KMS-11 (cell line): ENCODE data around the gene ALG6.

Experiments used
- H2AFZ ChIP-seq: fragments of 200-600 bp; sonication (generic); 2 replicates; pipeline ENCODE4 v1.6.1; 2016; ENCODE audit warnings: antibody characterized with exemption, mixed run types, low read depth
- H3K27ac ChIP-seq: fragments of 200-600 bp; sonication (generic); 2 replicates; pipeline ENCODE4 v1.6.1; 2016; ENCODE audit warnings: mild to moderate bottlenecking, mixed run types
- H3K27me3 ChIP-seq: fragments of 200-600 bp; sonication (generic); 2 replicates; pipeline ENCODE4 v1.6.1; 2017; ENCODE audit warnings: mild to moderate bottlenecking, low read depth, mixed run types, moderate library complexity; ENCODE audit not compliant: insufficient read depth
- H3K36me3 ChIP-seq: fragments of 200-600 bp; sonication (generic); 2 replicates; pipeline ENCODE4 v1.6.1; 2017; ENCODE audit warnings: mild to moderate bottlenecking, mixed run types; ENCODE audit not compliant: insufficient read depth
- H3K4me1 ChIP-seq: fragments of 200-600 bp; sonication (generic); 2 replicates; pipeline ENCODE4 v1.6.1; 2016; ENCODE audit warnings: mild to moderate bottlenecking, low read depth, mixed run types; ENCODE audit not compliant: poor library complexity, severe bottlenecking
- H3K4me2 ChIP-seq: fragments of 200-600 bp; sonication (generic); 2 replicates; pipeline ENCODE4 v1.7.0; 2016; ENCODE audit warnings: mild to moderate bottlenecking, mixed run types
- H3K4me3 ChIP-seq: fragments of 200-600 bp; sonication (generic); IDR thresholded peaks from 2 replicates; pipeline ENCODE4 v1.6.1; 2017; ENCODE audit warnings: low read depth, low read length, mixed read lengths; ENCODE audit not compliant: insufficient read depth
- H3K79me2 ChIP-seq: fragments of 200-600 bp; sonication (generic); 2 replicates; pipeline ENCODE4 v1.6.1; 2016; ENCODE audit warnings: low read depth, mixed run types; ENCODE audit not compliant: insufficient read depth
- H3K9ac ChIP-seq: fragments of 200-600 bp; sonication (generic); 2 replicates; pipeline ENCODE4 v1.6.1; 2016; ENCODE audit warnings: mild to moderate bottlenecking, mixed run types
- H4K20me1 ChIP-seq: fragments of 200-600 bp; sonication (generic); 2 replicates; pipeline ENCODE4 v1.6.1; 2016; ENCODE audit warnings: mild to moderate bottlenecking, mixed run types; ENCODE audit not compliant: insufficient read depth
- CTCF ChIP-seq: fragments of 200-600 bp; sonication (generic); conservative IDR thresholded peaks from 2 replicates; pipeline ENCODE4 v1.6.1; 2017; ENCODE audit warnings: low read depth, mild to moderate bottlenecking, antibody characterized with exemption, low read length, moderate library complexity, mixed read lengths

ALG6 gene

GRCh38 chr1:63423649-63424048 lies 56.2 kb downstream of the ALG6 start:
- Histone ChIP-seq H4K20me1 (no peaks in the 10 kb centered on the region), H3K4me2 (no peak overlapping the region), H2AFZ (no peak overlapping the region), H3K79me2 (no peaks in the 10 kb centered on the region), H3K27me3 (no peaks in the 10 kb centered on the region), H3K9ac (no peak overlapping the region), H3K4me1 (no peaks in the 10 kb centered on the region), H3K27ac (no peak overlapping the region), H3K4me3 (no peak overlapping the region), H3K36me3 (no peaks in the 10 kb centered on the region)
- no peak for TF ChIP-seq CTCF

- no peak overlapping the region for H3K27ac ChIP-seq
- H3K9ac ChIP-seq = no peak overlapping the region
- H3K4me3 ChIP-seq = no peak overlapping the region
- H2AFZ ChIP-seq = no peak overlapping the region
- no peaks in the 10 kb centered on the region for H3K4me1 ChIP-seq
- H3K27me3 ChIP-seq = no peaks in the 10 kb centered on the region
- H4K20me1 ChIP-seq = no peaks in the 10 kb centered on the region
- H3K36me3 ChIP-seq = no peaks in the 10 kb centered on the region
- TF ChIP-seq CTCF = no peak
- H3K4me2 ChIP-seq = no peak overlapping the region
- H3K79me2 ChIP-seq = no peaks in the 10 kb centered on the region
These were observed 61.4 kb downstream of the ALG6 start for GRCh38 chr1:63428815-63429214.

GRCh38 chr1:63429281-63429680 lies 61.9 kb downstream of the ALG6 start:
- Histone ChIP-seq H3K36me3 (no peaks in the 10 kb centered on the region), H4K20me1 (no peaks in the 10 kb centered on the region), H3K4me2 (no peak overlapping the region), H3K27ac (no peak overlapping the region), H3K4me3 (no peak overlapping the region), H3K27me3 (no peaks in the 10 kb centered on the region), H3K4me1 (no peaks in the 10 kb centered on the region), H3K9ac (no peak overlapping the region), H2AFZ (no peak overlapping the region), H3K79me2 (no peaks in the 10 kb centered on the region)
- no peak for TF ChIP-seq CTCF

GRCh38 chr1:63435161-63435560 lies 67.7 kb downstream of the ALG6 start:
- no peak overlapping the region for H3K9ac ChIP-seq
- H2AFZ ChIP-seq = no peak overlapping the region
- H3K4me1 ChIP-seq = no peaks in the 10 kb centered on the region
- no peaks in the 10 kb centered on the region for H3K79me2 ChIP-seq
- H3K4me3 ChIP-seq = no peak overlapping the region
- no peak overlapping the region for H3K27ac ChIP-seq
- H3K4me2 ChIP-seq = no peak overlapping the region
- no peaks in the 10 kb centered on the region for H3K36me3 ChIP-seq
- no peaks in the 10 kb centered on the region for H3K27me3 ChIP-seq
- TF ChIP-seq CTCF = no peak
- no peaks in the 10 kb centered on the region for H4K20me1 ChIP-seq

- Histone ChIP-seq H3K27ac (no peak overlapping the region), H2AFZ (no peak overlapping the region), H3K79me2 (no peaks in the 10 kb centered on the region), H4K20me1 (no peaks in the 10 kb centered on the region), H3K9ac (no peak overlapping the region), H3K4me1 (no peaks in the 10 kb centered on the region), H3K4me3 (no peak overlapping the region), H3K36me3 (no peaks in the 10 kb centered on the region), H3K4me2 (no peak overlapping the region), H3K27me3 (no peaks in the 10 kb centered on the region)
- TF ChIP-seq CTCF = no peak
These were observed 74.7 kb downstream of the ALG6 start for GRCh38 chr1:63442141-63442475.
